GM19467 (cell line): ENCODE measurements around the gene PGS1.

Experiments
- ATAC-seq: cut with Tn5 transposase; IDR thresholded peaks from one replicate; pipeline ENCODE4 v1.9.1; 2021; ENCODE audit warnings: mild to moderate bottlenecking, moderate library complexity; ENCODE audit not compliant: unreplicated experiment

PGS1 gene

DNA sequence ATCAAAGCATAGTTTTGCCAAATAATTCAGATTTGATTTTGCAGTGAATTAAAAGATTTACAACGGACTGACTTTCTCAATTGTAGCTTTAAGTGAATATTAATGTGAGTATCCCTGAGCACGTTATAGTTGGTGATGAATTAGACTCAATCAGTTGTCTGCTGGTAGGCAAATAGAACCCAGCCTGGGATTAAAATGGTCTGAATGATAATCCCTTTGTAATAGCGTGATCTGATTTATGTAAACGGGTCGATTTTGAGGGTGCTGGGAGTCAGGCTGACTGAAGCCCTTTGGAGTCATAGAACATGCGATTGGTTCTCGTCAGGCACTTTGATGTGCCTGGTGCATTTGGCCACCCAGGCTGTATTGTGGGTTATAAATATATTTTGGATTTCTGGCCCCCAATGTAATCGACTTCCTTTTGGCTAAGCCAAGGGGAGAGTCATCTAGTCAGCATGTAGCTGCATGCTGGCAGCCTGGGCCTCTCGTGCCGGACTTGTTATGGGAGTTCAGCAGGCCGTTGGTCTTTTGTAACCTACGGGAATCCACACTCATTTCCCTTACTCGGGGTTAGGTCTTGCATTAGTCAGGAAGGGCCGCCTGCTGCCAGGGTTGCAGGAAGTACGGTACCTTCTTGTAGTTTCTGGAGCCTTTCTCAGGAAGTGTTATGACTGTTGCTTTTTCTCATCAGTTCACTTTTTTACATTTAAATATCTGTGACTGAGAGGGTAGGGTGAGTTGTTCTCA, 5.4 kb downstream of the PGS1 start:
- no peak for ATAC-seq

DNA sequence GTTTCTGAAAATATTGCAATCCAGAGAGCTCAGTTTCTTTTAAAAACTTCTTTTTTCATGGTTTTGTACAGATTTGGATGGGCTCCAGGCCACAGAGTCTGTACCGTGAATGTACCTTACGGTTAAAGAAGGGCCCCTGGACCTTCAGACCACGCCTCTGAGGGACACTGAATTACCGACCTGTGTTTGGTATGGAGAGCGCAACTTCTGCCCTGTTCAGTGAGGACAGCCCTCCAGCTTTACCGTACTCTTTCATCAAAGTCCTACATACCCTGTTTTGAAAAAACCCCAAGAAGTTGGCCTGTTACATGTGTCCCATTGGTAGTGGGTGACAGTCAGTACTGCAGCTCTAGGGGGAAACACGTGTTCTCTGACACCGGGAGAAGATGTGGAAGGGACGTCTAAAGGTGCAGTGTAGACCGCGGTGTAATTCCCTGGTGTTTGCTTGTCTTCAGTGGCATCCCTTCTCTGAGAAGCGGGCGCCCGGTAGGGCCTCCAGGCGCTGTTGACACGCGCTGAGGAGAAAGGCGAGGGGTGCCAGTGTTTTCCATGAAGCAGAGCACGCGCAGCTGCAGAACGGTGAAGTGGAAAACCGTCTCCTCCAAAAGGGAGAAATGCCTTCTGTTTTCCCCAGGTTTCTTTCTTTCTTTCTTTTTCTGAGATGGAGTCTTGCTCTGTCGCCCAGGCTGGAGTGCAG, 6.2 kb downstream of the PGS1 start:
- ATAC-seq = no peak

DNA sequence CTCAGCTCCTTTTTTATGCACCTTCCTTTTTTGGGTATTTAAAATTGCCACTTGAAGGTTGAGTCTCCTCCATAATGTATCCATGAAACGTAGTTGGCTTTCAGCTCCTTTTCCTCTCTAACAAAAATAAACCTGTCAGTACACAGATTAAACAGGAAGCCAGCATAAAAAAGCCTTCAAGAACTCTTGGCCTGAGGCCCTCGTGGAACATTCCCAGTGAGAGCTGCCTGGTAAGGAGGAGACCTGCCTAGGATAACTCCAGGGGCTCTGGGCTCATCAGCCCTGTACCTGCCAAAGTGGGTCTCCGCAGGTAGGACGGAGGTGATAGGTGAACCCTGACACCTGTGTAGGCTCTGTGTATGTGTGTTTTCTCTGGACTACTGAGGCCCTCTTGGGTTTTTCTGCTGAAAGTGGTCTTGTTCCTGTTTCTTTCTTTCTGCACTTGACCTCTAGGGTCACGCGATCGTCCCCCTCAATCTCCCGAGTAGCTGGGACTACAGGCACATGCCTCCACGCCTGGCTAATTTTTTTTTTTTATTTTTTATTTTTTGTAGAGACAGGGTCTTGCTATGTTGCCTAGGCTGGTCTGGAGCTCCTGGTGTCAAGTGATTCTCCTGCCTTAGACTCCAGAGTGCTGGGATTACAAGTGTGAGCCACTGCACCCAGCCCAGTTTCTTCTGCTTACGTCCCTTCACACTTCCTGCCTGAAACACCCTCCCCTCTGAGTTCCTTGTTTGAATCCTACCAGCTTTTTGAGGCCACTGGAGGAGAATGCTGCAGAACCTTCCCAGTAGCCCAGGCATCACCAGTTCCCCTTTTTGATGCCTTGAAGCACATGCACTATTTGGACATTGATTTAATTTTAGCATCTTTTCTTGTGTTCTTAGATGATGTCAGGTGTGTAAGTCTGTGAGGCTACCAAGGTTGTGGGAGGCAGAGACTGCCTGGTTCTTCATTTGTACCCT, 9.8 kb downstream of the PGS1 start:
- ATAC-seq = no peak

DNA sequence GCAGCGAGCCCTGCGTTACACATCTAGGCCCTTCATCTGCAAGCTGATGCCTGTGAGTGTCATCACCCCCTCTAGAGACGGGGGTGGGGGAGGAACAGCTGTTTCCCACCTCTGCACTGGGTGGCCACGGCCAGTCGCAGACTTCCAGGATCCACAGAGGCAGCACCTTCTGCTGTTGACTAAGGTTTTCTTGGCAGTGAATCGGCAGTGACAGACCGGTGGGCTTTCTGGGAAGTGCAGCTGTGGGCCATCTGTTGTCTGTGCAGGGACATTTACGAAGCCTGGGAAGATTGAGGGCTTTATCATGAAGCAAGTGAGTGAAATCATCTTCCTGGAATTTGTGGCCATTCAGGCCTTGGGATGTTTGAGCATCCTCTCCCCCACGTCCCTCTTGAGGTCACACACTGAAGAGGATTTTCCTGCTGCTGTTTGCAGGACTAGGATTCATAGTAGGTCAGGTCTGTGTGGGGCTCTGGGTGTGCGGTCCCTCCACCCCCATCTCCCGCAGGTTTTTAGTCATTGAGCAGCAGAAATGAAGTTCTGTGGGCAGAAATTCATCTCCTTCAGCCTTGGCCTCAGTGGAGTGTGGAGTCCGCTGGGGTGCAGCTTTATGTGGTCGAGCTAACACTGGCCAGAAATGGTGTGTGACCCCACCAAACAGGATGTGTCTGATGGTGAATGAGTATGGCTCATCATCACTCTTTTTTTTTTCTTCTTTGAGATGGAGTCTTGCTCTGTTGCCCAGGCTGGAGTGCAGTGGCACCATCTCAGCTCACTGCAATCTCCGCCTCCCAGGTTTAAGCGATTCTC, 12.0 kb downstream of the PGS1 start:
- ATAC-seq = no peak

DNA sequence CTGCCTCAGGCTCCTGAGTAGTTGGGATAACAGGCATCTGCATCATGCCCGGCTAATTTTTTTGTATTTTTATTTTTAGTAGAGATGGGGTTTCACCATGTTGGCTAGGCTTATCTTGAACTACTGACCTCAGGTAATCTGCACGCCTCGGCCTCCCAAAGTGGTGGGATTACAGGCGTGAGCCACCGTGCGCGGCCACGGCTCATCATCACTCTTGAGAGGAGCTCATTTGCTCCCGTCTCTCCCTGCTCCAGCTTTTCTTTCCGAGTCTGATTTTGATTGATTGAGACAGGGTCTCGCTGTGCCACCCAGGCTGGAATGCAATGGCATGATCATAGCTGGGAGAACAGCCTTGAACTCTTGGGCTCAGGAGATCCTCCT, 12.6 kb downstream of the PGS1 start:
- no peak for ATAC-seq

DNA sequence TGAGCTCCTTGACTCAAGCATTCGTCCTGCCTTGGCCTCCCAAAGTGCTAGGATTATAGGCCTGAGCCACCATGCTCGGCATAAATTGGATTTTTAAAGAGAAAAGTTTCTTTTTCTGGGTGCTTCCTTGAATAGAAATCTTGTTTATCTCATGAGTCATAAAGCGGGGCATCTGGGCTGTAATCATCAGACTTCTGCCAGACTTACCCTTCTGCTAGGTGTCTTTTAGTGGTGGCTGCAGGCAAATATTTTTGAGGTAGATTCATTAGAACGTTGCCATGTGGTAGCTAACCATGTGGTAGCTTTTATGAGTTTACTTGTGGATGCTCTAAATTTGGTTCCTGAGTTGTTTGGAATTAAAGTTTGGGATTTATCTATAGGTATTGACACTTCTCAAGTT, 13.4 kb downstream of the PGS1 start:
- ATAC-seq = no peak

DNA sequence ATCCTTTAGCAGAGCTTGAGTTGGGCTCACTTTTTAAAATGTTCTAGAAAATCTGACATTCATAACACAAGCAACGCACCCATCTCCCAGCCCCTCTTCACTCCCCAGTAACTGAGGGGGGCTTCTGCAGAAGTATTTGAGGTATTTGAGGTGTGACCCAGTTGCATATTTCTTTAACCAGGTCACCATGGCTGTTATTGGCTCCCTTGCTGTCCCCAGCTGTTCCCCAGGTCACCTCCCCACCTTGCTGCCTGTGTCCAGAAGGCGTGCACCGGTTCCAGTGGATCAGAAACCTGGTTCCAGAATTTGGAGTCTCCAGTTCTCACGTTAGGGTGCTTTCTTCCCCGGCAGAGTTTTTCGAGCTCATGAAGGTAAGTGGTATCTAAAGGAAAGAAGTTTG, 13.8 kb downstream of the PGS1 start:
- no peak for ATAC-seq

DNA sequence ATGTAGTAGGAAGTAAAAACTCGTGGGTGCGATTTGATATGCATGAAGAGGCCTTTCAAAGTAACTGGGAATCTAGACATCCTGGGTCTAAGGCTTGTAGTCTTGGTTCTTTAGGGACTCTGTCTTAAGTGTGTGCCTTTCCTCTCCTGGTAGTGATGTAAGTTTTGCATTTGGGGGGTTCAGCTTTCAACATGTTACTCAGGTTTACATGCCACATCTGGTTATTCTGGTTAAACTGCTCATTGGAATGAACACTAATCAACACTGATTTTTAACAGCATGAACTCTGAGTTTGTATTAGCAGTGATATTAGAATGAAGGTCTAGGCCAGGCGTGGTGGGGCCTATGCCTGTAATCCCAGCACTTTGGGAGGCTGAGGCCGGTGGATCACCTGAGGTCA, 15.1 kb downstream of the PGS1 start:
- ATAC-seq = no peak

DNA sequence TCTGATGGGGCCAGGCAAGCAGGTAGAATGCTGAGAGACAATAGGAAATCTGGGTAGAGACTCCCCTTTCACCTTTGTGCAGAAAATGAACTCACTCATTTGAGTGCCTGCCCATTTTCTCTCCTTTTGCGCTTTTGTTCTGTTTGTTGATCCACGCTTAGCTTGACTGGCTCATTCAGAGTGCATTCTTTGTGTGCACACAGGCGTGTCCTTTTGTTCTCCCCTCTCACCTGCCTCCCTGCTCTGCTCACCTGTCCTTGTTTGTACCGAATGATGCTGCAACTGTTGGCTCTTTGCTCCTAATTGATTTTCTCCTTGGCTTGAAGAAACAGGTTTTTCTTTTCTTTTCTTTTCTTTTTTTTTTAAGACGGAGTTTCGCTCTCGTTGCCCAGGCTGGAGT, 15.8 kb downstream of the PGS1 start:
- ATAC-seq = no peak

DNA sequence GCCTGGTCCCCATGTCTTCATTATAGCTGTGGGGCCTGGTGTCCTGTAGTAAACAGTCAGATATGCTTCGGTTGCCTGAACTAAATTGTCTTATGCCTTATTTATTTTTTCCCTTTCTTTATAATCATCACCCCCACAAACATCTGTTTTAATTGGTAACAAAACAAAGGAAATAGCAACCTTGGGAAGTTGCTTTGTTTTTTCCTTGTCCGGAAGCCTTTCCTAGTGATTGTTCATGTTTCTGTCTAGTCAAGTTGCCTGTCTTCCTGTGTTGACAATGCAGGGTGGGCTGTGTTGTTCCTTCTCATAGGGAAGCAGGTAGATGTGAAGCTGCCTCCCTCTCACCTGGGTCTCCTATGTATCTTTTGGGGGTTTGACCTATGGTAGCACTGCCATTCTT, 16.7 kb downstream of the PGS1 start:
- ATAC-seq = no peak

DNA sequence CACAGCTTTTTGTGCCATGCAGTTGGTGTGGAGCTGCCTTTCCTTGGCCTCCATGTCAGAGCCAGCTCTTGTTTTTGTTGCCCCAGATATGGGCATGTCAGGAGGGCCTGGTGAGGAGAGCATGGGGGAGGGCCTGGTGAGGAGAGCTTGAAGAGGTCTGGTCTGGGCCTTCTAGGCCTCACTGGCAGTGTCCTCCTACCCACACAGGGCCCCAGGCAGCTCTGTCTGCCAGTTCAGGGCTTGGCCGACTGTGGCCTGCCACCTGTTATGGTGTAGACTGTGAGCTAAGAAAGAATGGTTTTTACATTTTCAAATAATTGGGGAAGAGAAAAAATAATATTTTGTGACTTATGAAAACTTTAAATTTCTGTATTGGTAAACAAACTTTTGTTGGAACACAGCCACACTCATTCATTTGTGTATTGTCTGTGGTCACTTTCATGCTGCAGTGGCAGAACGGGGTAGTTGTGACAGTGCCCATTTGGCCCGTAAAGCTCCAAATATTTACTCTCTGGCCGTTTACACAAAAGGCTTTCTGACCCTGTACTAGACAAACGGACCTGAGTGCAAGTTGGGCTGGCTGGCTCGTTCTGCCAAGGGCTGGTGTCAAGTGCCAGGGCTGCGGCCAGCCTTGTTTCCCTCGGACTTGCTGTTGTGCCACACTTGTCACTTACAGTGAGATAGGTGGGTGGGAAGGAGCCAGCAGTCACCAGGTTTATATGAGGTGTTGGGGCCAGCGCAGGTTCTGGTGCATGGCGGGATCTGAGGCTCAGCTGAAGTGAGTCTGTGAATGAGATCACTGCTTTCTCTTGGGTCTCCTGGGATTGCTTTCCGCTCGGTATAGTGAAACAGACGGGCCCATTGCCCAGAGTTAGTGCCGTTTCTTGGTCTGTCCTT, 18.2 kb downstream of the PGS1 start:
- ATAC-seq = no peak

DNA sequence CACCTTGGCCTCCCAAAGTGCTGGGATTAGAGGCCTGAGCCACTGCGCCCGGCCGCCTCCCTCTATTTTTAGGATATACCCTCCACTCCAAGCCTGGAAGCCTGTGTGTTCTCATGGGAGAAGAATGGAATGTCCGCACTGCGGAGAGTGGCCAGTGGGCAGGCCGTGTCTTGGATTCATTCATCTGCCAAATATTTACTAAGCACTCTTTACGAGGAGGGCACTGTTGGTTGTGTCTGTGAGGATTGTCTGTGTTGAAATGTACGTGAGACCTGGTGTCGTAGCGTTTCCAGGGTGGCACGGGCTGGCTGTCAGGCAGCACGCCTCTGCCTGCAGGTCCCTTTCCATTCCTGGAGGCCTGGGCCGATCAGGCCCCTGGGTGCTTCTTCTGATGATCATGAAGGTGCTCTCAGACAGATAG, 19.2 kb downstream of the PGS1 start:
- ATAC-seq = no peak

DNA sequence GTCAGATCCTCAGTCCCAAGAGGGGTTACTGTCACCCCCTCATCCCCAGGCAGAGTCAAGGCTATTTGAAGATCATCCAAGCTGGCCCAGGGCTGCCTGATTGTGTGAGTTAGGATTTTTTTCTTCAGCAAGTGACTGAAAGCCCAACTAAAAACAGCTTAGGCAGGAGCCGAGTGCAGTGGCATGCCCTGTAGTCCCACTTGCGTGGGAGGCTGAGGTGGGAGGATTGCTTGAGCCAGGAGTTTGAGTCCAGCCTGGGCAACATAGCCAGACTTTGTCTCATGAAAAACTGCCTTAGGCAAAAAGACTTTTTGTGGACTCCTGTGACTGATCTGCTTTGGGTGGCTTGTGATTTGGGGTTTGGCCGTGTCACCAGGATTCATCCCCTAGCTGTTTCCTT, 19.9 kb downstream of the PGS1 start:
- ATAC-seq = no peak

DNA sequence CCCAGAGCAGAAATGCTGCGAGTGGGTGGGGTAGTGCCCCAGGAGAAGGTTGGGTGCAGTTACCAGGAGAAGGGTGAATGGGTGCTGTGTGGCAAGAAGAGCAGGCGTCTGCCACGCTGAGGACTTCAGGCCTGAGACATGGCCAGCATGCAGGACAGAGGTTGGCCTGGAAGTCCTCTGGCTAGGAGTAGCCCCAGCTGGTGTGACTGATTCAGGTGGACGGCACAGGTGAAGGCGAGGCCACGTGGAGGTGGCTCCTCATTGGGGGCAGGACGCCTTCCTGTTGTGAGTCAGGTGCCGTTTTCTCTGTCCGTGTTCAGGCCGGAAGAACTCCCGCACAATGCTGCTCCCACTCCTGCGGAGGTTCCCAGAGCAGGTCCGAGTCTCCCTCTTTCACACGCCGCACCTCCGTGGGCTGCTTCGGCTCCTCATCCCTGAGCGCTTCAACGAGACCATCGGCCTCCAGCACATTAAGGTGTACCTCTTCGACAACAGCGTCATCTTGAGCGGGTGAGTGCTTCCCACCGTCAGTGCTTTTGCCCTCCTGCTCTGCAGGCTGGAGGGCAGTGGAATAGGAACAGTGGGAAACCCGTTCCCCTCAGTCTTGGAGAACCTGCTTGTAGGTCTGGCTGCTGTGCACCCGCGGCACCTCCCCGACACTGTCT, 20.7 kb downstream of the PGS1 start:
- ATAC-seq = no peak

DNA sequence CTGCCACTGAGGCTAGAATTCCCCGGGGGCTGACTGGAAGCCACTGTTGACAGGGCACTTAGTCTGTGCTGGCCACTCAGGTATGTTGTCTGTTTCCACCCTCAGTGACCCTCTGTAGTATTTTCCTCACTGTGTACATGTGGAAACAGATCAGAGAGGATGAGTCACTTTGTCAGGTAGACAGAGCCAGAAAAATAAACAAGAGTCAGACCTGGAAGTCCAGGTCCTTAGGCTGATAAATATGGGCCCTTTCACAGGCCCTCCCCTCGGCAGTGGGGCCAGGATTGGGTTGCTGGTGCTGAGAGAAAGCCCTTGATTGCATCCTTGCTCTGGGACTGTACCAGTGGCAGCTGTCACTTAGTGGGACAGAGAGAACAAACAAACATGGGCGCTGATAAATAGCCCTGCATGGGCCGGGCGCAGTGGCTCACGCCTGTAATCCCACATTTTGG, 21.3 kb downstream of the PGS1 start:
- no peak for ATAC-seq

DNA sequence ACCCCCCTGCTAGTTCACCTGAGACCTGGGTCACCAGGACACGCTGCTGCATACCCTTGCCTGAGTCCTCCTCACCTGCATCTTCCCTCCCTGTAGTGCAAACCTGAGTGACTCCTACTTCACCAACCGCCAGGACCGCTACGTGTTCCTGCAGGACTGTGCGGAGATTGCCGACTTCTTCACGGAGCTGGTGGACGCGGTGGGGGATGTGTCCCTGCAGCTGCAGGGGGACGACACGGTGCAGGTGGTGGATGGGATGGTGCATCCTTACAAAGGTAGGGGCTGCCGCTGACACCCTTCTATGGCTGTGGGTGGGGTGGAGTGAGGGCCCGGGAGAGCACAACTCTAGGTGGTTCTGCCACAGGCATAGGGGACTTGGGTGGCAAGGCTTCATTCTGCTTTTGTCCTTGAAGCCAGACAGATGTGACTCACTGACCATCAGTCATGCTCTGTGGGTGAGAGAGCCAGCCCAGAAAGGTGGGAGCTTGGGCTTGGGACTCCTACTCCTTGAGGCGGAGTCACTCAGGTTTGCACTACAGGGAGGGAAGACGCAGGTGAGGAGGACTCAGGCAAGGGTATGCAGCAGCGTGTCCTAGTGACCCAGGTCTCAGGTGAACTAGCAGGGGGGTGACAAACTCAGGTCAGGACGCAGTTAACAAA, 22.3 kb downstream of the PGS1 start:
- ATAC-seq = no peak

DNA sequence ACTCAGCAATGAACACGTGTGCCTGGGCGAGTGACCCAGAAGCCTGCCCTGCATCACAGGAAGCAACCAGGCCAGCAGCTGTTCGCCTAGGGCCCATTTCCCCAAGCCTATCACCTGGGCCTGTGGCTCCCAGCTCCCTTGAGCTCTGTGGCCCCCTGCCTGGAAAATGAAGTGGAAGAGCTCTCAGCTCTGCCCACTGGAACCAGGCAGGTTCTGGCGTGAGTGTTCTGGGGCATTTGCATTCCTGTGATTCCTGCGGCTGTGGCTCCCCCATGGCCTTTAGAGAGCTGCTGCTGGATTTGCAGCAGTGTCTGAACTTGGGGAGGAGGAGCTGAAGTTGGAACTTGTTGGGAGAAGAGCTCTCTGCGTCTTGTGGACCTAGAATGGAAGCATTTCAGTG, 22.8 kb downstream of the PGS1 start:
- ATAC-seq = no peak

DNA sequence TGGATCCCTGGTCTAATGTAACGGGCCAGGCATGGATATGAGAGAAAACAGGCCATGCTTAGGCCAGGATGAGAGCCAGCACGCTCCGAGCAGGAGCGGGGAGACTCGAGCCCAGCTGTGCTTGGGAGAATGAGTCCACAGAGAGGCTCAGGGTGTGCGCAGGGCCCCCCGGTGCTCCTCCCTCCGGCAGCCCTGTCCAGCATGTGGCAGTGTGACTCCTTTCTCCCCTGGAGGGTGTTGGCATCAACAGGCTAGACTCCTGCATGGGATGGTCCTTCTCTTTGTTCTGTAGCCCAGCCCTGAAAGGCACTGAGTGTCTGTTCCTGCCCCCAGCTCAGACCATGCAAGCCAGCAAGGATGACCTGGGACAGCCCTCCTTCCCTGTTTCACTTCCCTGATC, 23.4 kb downstream of the PGS1 start:
- no peak for ATAC-seq

DNA sequence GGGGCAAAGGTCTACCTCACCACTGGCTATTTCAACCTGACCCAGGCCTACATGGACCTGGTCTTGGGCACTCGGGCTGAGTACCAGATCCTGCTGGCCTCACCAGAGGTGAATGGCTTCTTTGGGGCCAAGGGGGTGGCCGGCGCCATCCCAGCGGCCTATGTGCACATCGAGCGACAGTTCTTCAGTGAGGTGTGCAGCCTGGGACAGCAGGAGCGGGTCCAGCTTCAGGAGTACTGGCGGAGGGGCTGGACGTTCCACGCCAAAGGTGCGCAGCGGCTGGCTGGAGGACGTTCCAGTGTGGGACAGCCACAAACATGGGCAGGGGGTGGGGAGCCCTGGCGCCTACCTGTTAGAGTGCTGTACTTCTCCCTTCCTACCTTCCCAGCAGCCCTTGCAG, 25.4 kb downstream of the PGS1 start:
- ATAC-seq = no peak
